HL-60 (cell line): ENCODE data around the gene DBP.

Source experiments
- DNase-seq, 2 experiments: peaks; one replicate each; pipeline ENCODE4 v3.0.0-alpha.2; 2010 to 2020; ENCODE audit warnings: low read depth in 1 of 2, low spot score in 1 of 2
- H3K27ac ChIP-seq: fragments of 250-450 bp; sonication (Bioruptor Pico); replicated peaks from 2 replicates; pipeline ENCODE4 v1.5.1; 2020; ENCODE audit warnings: mild to moderate bottlenecking, moderate library complexity
- H3K27me3 ChIP-seq: fragments of 250-450 bp; sonication (Bioruptor Pico); 2 replicates; pipeline ENCODE4 v1.5.1; 2021; ENCODE audit warnings: mild to moderate bottlenecking, moderate library complexity; ENCODE audit not compliant: insufficient read depth, poor library complexity, severe bottlenecking
- H3K4me3 ChIP-seq: replicated peaks from 2 replicates; pipeline ENCODE4 v1.5.1; 2011; ENCODE audit warnings: mild to moderate bottlenecking, control low read depth, low read length; ENCODE audit not compliant: insufficient read depth
- GABPA ChIP-seq: IDR thresholded peaks from 2 replicates; pipeline ENCODE4 v1.6.1; 2012; ENCODE audit warnings: low read depth
- POLR2AphosphoS5 ChIP-seq: IDR thresholded peaks from 2 replicates; pipeline ENCODE4 v1.6.1; 2012; ENCODE audit warnings: low read depth
- SPI1 ChIP-seq: IDR thresholded peaks from 2 replicates; pipeline ENCODE4 v1.6.1; 2012; ENCODE audit warnings: low read depth, mild to moderate bottlenecking, borderline replicate concordance
- TF ChIP-seq, protein P1 (sequence below): IDR thresholded peaks from one replicate; pipeline ENCODE4 v1.5.1; 2011; ENCODE audit warnings: low read length, control low read depth, inconsistent platforms; ENCODE audit not compliant: insufficient read depth
- TF ChIP-seq, protein P2 (sequence below): IDR thresholded peaks from 2 replicates; pipeline ENCODE4 v1.6.1; 2012; ENCODE audit warnings: low read depth; ENCODE audit not compliant: insufficient replicate concordance

The DBP gene

DNA sequence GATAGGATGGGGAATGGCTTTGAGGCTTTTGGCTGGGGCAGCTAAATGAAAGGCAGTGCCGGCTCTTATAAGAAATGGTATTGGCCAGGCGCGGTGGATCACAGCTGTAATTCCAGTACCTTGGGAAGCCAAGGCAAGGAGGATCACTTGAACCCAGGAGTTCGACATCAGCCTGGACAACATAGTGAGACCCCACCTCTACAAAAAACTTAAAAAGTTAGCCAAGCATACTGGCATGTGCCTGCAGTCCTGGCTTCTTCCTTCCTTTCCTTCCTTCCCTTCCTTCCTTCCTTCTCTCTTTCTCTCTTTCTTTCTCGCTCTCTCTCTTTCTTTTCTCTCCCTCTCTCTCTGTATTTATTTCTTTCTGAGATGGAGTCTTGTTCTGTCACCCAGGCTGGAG is 5.7 kb upstream of the DBP start:
- no peak for DNase-seq
- Histone ChIP-seq H3K27ac (no peak overlapping the region), H3K27me3 (no peaks in the 10 kb centered on the region), H3K4me3 (no peak overlapping the region)
- TF ChIP-seq, protein P1, sequence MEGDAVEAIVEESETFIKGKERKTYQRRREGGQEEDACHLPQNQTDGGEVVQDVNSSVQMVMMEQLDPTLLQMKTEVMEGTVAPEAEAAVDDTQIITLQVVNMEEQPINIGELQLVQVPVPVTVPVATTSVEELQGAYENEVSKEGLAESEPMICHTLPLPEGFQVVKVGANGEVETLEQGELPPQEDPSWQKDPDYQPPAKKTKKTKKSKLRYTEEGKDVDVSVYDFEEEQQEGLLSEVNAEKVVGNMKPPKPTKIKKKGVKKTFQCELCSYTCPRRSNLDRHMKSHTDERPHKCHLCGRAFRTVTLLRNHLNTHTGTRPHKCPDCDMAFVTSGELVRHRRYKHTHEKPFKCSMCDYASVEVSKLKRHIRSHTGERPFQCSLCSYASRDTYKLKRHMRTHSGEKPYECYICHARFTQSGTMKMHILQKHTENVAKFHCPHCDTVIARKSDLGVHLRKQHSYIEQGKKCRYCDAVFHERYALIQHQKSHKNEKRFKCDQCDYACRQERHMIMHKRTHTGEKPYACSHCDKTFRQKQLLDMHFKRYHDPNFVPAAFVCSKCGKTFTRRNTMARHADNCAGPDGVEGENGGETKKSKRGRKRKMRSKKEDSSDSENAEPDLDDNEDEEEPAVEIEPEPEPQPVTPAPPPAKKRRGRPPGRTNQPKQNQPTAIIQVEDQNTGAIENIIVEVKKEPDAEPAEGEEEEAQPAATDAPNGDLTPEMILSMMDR, result no peak
- TF ChIP-seq POLR2AphosphoS5 (no peak), GABPA (no peak), SPI1 (no peak)
- TF ChIP-seq, protein P2, sequence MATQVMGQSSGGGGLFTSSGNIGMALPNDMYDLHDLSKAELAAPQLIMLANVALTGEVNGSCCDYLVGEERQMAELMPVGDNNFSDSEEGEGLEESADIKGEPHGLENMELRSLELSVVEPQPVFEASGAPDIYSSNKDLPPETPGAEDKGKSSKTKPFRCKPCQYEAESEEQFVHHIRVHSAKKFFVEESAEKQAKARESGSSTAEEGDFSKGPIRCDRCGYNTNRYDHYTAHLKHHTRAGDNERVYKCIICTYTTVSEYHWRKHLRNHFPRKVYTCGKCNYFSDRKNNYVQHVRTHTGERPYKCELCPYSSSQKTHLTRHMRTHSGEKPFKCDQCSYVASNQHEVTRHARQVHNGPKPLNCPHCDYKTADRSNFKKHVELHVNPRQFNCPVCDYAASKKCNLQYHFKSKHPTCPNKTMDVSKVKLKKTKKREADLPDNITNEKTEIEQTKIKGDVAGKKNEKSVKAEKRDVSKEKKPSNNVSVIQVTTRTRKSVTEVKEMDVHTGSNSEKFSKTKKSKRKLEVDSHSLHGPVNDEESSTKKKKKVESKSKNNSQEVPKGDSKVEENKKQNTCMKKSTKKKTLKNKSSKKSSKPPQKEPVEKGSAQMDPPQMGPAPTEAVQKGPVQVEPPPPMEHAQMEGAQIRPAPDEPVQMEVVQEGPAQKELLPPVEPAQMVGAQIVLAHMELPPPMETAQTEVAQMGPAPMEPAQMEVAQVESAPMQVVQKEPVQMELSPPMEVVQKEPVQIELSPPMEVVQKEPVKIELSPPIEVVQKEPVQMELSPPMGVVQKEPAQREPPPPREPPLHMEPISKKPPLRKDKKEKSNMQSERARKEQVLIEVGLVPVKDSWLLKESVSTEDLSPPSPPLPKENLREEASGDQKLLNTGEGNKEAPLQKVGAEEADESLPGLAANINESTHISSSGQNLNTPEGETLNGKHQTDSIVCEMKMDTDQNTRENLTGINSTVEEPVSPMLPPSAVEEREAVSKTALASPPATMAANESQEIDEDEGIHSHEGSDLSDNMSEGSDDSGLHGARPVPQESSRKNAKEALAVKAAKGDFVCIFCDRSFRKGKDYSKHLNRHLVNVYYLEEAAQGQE, result no peak

DNA sequence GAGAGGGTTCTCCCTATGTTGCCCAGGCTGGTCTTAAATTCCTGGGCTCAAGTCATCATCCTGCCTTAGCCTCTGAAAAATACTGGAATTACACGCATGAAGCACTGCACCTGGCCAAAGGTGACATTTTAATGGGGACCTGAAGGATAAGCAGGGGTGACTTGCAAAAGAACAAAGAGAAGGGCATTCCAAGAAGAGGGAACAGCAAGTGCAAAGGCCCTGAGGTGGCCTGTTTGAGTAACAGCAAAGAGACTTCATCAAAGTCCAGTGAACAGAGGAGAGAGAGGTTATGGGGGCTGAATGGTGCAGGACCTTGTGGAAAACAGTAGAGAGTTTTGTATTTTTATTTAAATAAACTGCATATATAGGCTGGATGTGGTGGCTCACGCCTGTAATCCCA is 4.7 kb upstream of the DBP start:
- TF ChIP-seq POLR2AphosphoS5 (no peak), GABPA (no peak)
- TF ChIP-seq, protein P2, result no peak
- Histone ChIP-seq H3K27ac (no peak overlapping the region), H3K27me3 (no peaks in the 10 kb centered on the region), H3K4me3 (no peak overlapping the region)
- no peak for DNase-seq

DNA sequence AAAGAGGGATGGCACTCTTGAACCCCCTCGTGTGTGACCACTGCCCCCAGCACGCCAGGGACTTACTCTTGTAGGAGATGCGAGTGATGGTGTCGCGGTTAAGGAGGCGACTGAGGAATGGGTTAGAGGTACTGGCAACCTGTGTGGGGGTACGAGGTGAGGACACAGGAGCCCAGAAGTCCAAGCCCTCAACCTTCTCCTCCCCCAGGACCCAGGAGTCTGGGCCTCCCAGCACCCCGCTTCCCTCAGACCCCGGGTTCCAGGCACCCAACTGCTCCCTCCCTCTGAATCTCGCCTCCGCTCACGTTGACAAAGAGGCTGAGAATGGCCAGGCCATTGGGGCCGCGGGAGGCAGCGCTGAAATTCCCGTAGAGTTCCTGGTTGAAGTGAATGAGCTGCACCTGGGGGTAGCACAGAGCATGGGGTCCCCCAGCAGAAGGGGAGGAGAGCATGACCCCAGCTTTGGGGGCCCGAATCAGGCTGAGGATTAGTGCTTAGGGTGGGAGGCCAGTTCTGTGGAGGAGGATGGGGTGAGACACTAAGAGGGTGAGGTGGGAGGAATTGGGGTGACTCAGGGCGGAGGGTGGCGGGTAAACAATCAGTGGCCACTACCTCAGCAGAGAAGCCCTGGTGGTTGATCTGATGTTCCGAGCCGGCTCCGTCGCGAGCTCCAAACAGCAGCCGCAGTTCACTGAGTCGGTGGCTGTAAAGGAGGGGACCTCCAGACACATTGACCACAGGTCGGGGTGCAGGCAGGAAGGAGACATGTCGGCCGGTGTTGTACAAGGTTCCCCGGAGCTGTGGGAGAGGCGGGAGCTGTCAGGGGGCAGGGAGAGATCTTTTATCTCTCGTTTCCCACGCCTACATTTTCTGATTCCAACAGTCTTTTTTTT is 2.5 kb upstream of the DBP start:
- H3K27ac ChIP-seq, result no peak overlapping the region
- no peak overlapping the region for H3K4me3 ChIP-seq
- H3K27me3 ChIP-seq, result no peaks in the 10 kb centered on the region
- DNase-seq, result no peak
- TF ChIP-seq, protein P2, result no peak
- TF ChIP-seq SPI1, result no peak
- TF ChIP-seq POLR2AphosphoS5, result no peak
- TF ChIP-seq, protein P1, result no peak
- no peak for TF ChIP-seq GABPA
